HEK293 (cell line): ENCODE data around the gene ZNF630.

ENCODE experiments used
- CTCF ChIA-PET: fragments of 350-600 bp; formaldehyde crosslinking; extraction: SDS; loops from one replicate; lab custom pipeline; 2021; ENCODE audit warnings: antibody characterized with exemption; lab: Yijun Ruan, JAX
- POLR2A ChIA-PET: fragments of 300-600 bp; formaldehyde crosslinking; extraction: SDS; loops from one replicate; lab custom pipeline; 2020; ENCODE audit warnings: antibody characterized with exemption, inconsistent platforms; lab: Yijun Ruan, JAX
- H3K27ac ChIP-seq: fragments of 200-500 bp; sonication (Bioruptor generic); 2 replicates; pipeline ENCODE4 v1.5.1; 2014; ENCODE audit warnings: low read depth, low read length, control low read depth, inconsistent platforms; ENCODE audit errors: extremely low read depth
- H3K36me3 ChIP-seq, 2 experiments: fragments of 200-500 bp in 1 of 2; sonication (Bioruptor generic) in 1 of 2; 1 replicate in 1 of 2; 2 replicates in 1 of 2; pipeline ENCODE4 v1.5.1; 2014 to 2017; ENCODE audit warnings: inconsistent platforms in 2 of 2, low read length in 2 of 2; ENCODE audit not compliant: control insufficient read depth in 2 of 2, insufficient read depth in 1 of 2
- H3K4me1 ChIP-seq: fragments of 200-500 bp; sonication (Bioruptor generic); 2 replicates; pipeline ENCODE4 v1.5.1; 2014; ENCODE audit warnings: mild to moderate bottlenecking, low read length, inconsistent platforms; ENCODE audit not compliant: control insufficient read depth, insufficient read depth
- H3K4me3 ChIP-seq: 2 replicates; pipeline ENCODE4 v1.5.1; 2011; ENCODE audit warnings: low read depth, mild to moderate bottlenecking, control low read depth, low read length, moderate library complexity
- H3K9me3 ChIP-seq: fragments of 200-500 bp; sonication (Bioruptor generic); 2 replicates; pipeline ENCODE4 v1.5.1; 2014; ENCODE audit warnings: low read depth, low read length, inconsistent platforms; ENCODE audit not compliant: control insufficient read depth, insufficient read depth
- GLIS1 ChIP-seq: fragments of 450-650 bp; formaldehyde crosslinking; IDR thresholded peaks from 2 replicates; pipeline ENCODE4 v1.5.1; 2016; ENCODE audit warnings: missing biosample characterization, missing genetic modification characterization
- HOXA7 ChIP-seq: sonication (generic); formaldehyde crosslinking; IDR thresholded peaks from 2 replicates; pipeline ENCODE4 v1.8.1; 2022; ENCODE audit warnings: missing genetic modification reagents, borderline replicate concordance
- MZF1 ChIP-seq: fragments of 450-650 bp; formaldehyde crosslinking; IDR thresholded peaks from 2 replicates; pipeline ENCODE4 v1.5.1; 2017; ENCODE audit warnings: missing biosample characterization, missing genetic modification characterization, borderline replicate concordance
- OVOL3 ChIP-seq: fragments of 450-650 bp; formaldehyde crosslinking; IDR thresholded peaks from 2 replicates; pipeline ENCODE4 v1.5.1; 2016; ENCODE audit warnings: missing biosample characterization, missing genetic modification characterization
- PRDM1 ChIP-seq: fragments of 450-650 bp; formaldehyde crosslinking; IDR thresholded peaks from 2 replicates; pipeline ENCODE4; 2016; ENCODE audit warnings: missing biosample characterization, missing genetic modification characterization
- SETDB1 ChIP-seq: IDR thresholded peaks from one replicate; pipeline ENCODE4 v1.6.1; 2017; ENCODE audit warnings: mild to moderate bottlenecking, low read length, moderate library complexity, mixed read lengths; ENCODE audit not compliant: insufficient read length
- SP7 ChIP-seq: fragments of 450-650 bp; formaldehyde crosslinking; IDR thresholded peaks from 2 replicates; pipeline ENCODE4 v1.5.1; 2016; ENCODE audit warnings: missing biosample characterization, missing genetic modification characterization
- ZBTB11 ChIP-seq: fragments of 450-650 bp; formaldehyde crosslinking; conservative IDR thresholded peaks from 2 replicates; pipeline ENCODE4 v1.5.1; 2016; ENCODE audit warnings: low read depth, missing biosample characterization, missing genetic modification characterization
- ZBTB20 ChIP-seq: fragments of 450-650 bp; formaldehyde crosslinking; IDR thresholded peaks from 2 replicates; pipeline ENCODE4 v1.5.1; 2016; ENCODE audit warnings: missing biosample characterization, missing genetic modification characterization
- ZBTB48 ChIP-seq: fragments of 450-650 bp; formaldehyde crosslinking; IDR thresholded peaks from 2 replicates; pipeline ENCODE4 v1.5.1; 2016; ENCODE audit warnings: missing biosample characterization, missing genetic modification characterization
- ZBTB7A ChIP-seq: fragments of 450-650 bp; formaldehyde crosslinking; IDR thresholded peaks from 2 replicates; pipeline ENCODE4 v1.5.1; 2016; ENCODE audit warnings: low read depth, missing biosample characterization, missing genetic modification characterization
- ZNF112 ChIP-seq: fragments of 450-650 bp; formaldehyde crosslinking; IDR thresholded peaks from 2 replicates; pipeline ENCODE4 v1.5.0; 2017; ENCODE audit warnings: missing biosample characterization, missing genetic modification characterization
- ZNF169 ChIP-seq: fragments of 450-650 bp; formaldehyde crosslinking; IDR thresholded peaks from 2 replicates; pipeline ENCODE4 v1.5.1; 2016; ENCODE audit warnings: missing biosample characterization, missing genetic modification characterization
- ZNF24 ChIP-seq: fragments of 450-650 bp; formaldehyde crosslinking; IDR thresholded peaks from 2 replicates; pipeline ENCODE4 v1.5.1; 2016; ENCODE audit warnings: missing biosample characterization, missing genetic modification characterization
- ZNF280D ChIP-seq: fragments of 450-650 bp; formaldehyde crosslinking; IDR thresholded peaks from 2 replicates; pipeline ENCODE4 v1.5.1; 2016; ENCODE audit warnings: missing biosample characterization, missing genetic modification characterization
- ZNF521 ChIP-seq: fragments of 450-650 bp; formaldehyde crosslinking; IDR thresholded peaks from 2 replicates; pipeline ENCODE4 v1.5.1; 2017; ENCODE audit warnings: missing biosample characterization, mild to moderate bottlenecking, missing genetic modification characterization
- ZNF626 ChIP-seq: fragments of 450-650 bp; sonication (Bioruptor Pico); formaldehyde crosslinking; IDR thresholded peaks from 2 replicates; pipeline ENCODE4 v1.5.1; 2018; ENCODE audit warnings: missing biosample characterization, missing genetic modification characterization, inconsistent platforms
- ZNF629 ChIP-seq: fragments of 450-650 bp; formaldehyde crosslinking; IDR thresholded peaks from 2 replicates; pipeline ENCODE4 v1.5.1; 2017; ENCODE audit warnings: missing biosample characterization, missing genetic modification characterization
- ZNF645 ChIP-seq: fragments of 450-650 bp; formaldehyde crosslinking; IDR thresholded peaks from 2 replicates; pipeline ENCODE4; 2016; ENCODE audit warnings: missing biosample characterization, missing genetic modification characterization
- ZNF660 ChIP-seq: fragments of 450-650 bp; IDR thresholded peaks from 2 replicates; pipeline ENCODE4 v1.5.1; 2018; ENCODE audit warnings: missing biosample characterization, mild to moderate bottlenecking, missing genetic modification characterization
- ZNF664 ChIP-seq: fragments of 450-650 bp; formaldehyde crosslinking; IDR thresholded peaks from 2 replicates; pipeline ENCODE4 v1.5.1; 2016; ENCODE audit warnings: missing biosample characterization, missing genetic modification characterization
- ZNF837 ChIP-seq: fragments of 450-650 bp; formaldehyde crosslinking; IDR thresholded peaks from 2 replicates; pipeline ENCODE4 v1.5.1; 2016; ENCODE audit warnings: missing biosample characterization, missing genetic modification characterization
- ZSCAN23 ChIP-seq: fragments of 450-650 bp; formaldehyde crosslinking; IDR thresholded peaks from 2 replicates; pipeline ENCODE4 v1.5.1; 2016; ENCODE audit warnings: missing biosample characterization, missing genetic modification characterization

The ZNF630 gene

GRCh38 chrX:48022738-48023137 is 48.7 kb downstream of the ZNF630 start:
- no peaks in the 10 kb centered on the region for H3K36me3 ChIP-seq
- CTCF ChIA-PET: interaction anchor here (1.0 to 1.1 kb wide), 2 partner anchors 62 to 191 kb away, joined by 3 to 4 read pairs; no protein-coding TSS in a partner anchor
- no peak overlapping the region for H3K27ac ChIP-seq
- H3K9me3 ChIP-seq: no peaks in the 10 kb centered on the region
- POLR2A ChIA-PET: no interaction called here
- no peak overlapping the region for H3K4me3 ChIP-seq
- no peaks in the 10 kb centered on the region for H3K4me1 ChIP-seq
- TF ChIP-seq PRDM1 (tag by site-specific recombination) (no peak), OVOL3 (no peak), ZNF112 (tag by site-specific recombination) (no peak), ZNF660 (no peak)

- TF ChIP-seq SETDB1 (peak; percentile 19), MZF1 (tag by site-specific recombination) (no peak)
- ChIA-PET CTCF (no interaction called here), POLR2A (no interaction called here)
- no peaks in the 10 kb centered on the region for H3K36me3 ChIP-seq
- H3K4me1 ChIP-seq: no peaks in the 10 kb centered on the region
- no peak overlapping the region for H3K27ac ChIP-seq
- H3K4me3 ChIP-seq: no peak overlapping the region
- no peaks in the 10 kb centered on the region for H3K9me3 ChIP-seq
Observed at GRCh38 chrX:48022100-48022499, 49.3 kb downstream of the ZNF630 start.

- Histone ChIP-seq H3K9me3 (no peaks in the 10 kb centered on the region), H3K36me3 (no peaks in the 10 kb centered on the region), H3K4me3 (peak overlapping the region; percentile 65), H3K4me1 (no peaks in the 10 kb centered on the region), H3K27ac (peak overlapping the region; percentile 91)
- CTCF ChIA-PET: no interaction called here
- POLR2A ChIA-PET: interaction anchor here (0.5 to 1.0 kb wide), 2 partner anchors 185 to 854 kb away, joined by 3 read pairs; no protein-coding TSS in a partner anchor
- TF ChIP-seq ZNF521: no peak
- TF ChIP-seq ZNF24 (tag by site-specific recombination): no peak
- TF ChIP-seq HOXA7: no peak
- TF ChIP-seq ZNF629 (tag by site-specific recombination): 0 out of 2 replicates have a peak, but pooled peaks have one; percentile 22
- no peak for TF ChIP-seq ZNF169 (tag by site-specific recombination)
- TF ChIP-seq ZNF664 (tag by site-specific recombination): no peak
- TF ChIP-seq ZBTB20: peak; percentile 57; the same call in 1 of the 2 replicates
- TF ChIP-seq ZBTB48 (tag by site-specific recombination): 0 out of 2 replicates have a peak, but pooled peaks have one; percentile 54
- no peak for TF ChIP-seq GLIS1 (tag by site-specific recombination)
- no peak for TF ChIP-seq ZNF626 (tag by site-specific recombination)
- TF ChIP-seq ZNF660: 0 out of 2 replicates have a peak, but pooled peaks have one; percentile 3
- no peak for TF ChIP-seq ZSCAN23
- 0 out of 2 replicates have a peak, but pooled peaks have one; percentile 6 for TF ChIP-seq ZNF280D (tag by site-specific recombination)
- 0 out of 2 replicates have a peak, but pooled peaks have one; percentile 37 for TF ChIP-seq ZBTB7A
- peak; percentile 13; the same call in 1 of the 2 replicates for TF ChIP-seq ZBTB11 (tag by site-specific recombination)
- TF ChIP-seq ZNF837: no peak
- TF ChIP-seq PRDM1 (tag by site-specific recombination): peak; percentile 77
- peak; percentile 67; the same call in 1 of the 2 replicates for TF ChIP-seq SP7 (tag by site-specific recombination)
- TF ChIP-seq ZNF645 (tag by site-specific recombination): no peak
Observed at GRCh38 chrX:48021026-48021900, 50.2 kb downstream of the ZNF630 start.
